ENCODE data around the gene CD244.
"Not testable (repeated sequence)": the region's sequence is repeated elsewhere in the genome, so short reads cannot be mapped to it uniquely, and the experiment has no call there.

Gene CD244
- 0.27 to 3.7 (median 0.71) reads per million in 4 donors for total RNA-seq

GRCh38 chr1:160862203-160863060, at the start of gene CD244:
CD244 (minus strand) TSS chr1:160862887; CDS start chr1:160862677, 210 bp downstream.
- DNase-seq: peak in 1 of 5 donors; percentile 55

- DNase-seq: no peak
Observed at GRCh38 chr1:160911925-160912324, 49.2 kb upstream of the CD244 start.

GRCh38 chr1:160911441-160911840, 48.8 kb upstream of the CD244 start:
- DNase-seq: no peak

GRCh38 chr1:160910170-160910750, 47.6 kb upstream of the CD244 start:
- DNase-seq: no peak

- DNase-seq: no peak
Observed at GRCh38 chr1:160907976-160908375, 45.3 kb upstream of the CD244 start.

GRCh38 chr1:160905617-160905989, 42.9 kb upstream of the CD244 start:
- no peak for DNase-seq

GRCh38 chr1:160904783-160905616, 42.3 kb upstream of the CD244 start:
- DNase-seq: no peak

- not testable (repeated sequence) for DNase-seq
Observed at GRCh38 chr1:160902251-160902650, 39.6 kb upstream of the CD244 start.

- no peak for DNase-seq
Observed at GRCh38 chr1:160901768-160902167, 39.1 kb upstream of the CD244 start.

GRCh38 chr1:160900683-160901082, 38.0 kb upstream of the CD244 start:
- DNase-seq: not testable (repeated sequence)

GRCh38 chr1:160894368-160895135, 31.9 kb upstream of the CD244 start:
- not testable (repeated sequence) for DNase-seq

GRCh38 chr1:160891474-160891873, 28.8 kb upstream of the CD244 start:
- no peak for DNase-seq

GRCh38 chr1:160888926-160889325, 26.2 kb upstream of the CD244 start:
- DNase-seq: no peak

- DNase-seq: no peak
Observed at GRCh38 chr1:160887071-160887470, 24.4 kb upstream of the CD244 start.

GRCh38 chr1:160885042-160885441, 22.4 kb upstream of the CD244 start, which contains the start of gene ITLN1:
ITLN1 (minus strand) TSS chr1:160885180; CDS start chr1:160884877, 303 bp downstream.
- no peak for DNase-seq

- DNase-seq: peak in 1 of 5 donors; percentile 4
Observed at GRCh38 chr1:160884579-160884978, 21.9 kb upstream of the CD244 start.

- DNase-seq: no peak
Observed at GRCh38 chr1:160883581-160884513, 21.2 kb upstream of the CD244 start.

- DNase-seq: no peak
Observed at GRCh38 chr1:160882582-160882981, 19.9 kb upstream of the CD244 start.

- DNase-seq: not testable (repeated sequence)
Observed at GRCh38 chr1:160881264-160881663, 18.6 kb upstream of the CD244 start.

GRCh38 chr1:160880216-160880615, 17.5 kb upstream of the CD244 start:
- DNase-seq: no peak

- peak in 1 of 5 donors; percentile 19 for DNase-seq
Observed at GRCh38 chr1:160879056-160879455, 16.4 kb upstream of the CD244 start.
